ENCODE results near the gene RNF20. TPM values are rescaled to one million over a fixed set of nuclear protein-coding genes. Genes with fewer than 3 reads are reported as not detected.

The RNF20 gene
- polyA plus RNA-seq, 1 donor (not counting 4 experiments of a cell fraction or from before 2014, with no cell fraction given): 28.8 TPM

DNA sequence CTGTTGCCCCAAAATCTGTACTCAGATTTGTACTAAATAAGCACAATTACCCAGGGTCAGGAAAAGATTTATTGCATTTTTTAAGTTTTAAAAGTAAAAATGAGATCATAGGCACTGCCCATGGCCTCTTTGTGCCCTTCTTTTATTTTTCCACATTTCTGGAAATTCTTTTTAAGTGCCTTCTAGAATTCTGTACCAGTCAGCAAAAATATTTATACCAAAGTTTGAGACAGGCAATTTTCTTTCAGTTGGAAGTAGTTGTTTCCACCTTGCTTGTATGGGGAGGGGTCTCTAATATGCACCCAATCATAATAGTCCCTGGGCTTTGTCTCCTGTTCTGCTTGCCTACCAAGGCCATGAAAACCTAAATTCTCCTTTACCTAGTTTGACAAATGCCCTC, 5.6 kb upstream of the RNF20 start:
- H3K79me2 ChIP-seq (ENCODE audit: control insufficient read depth, insufficient read depth, low read length): no peaks in the 10 kb centered on the region
- dilution Hi-C loops (cut with MboI; ENCODE audit: extremely low pct_ligation_motif_present, low sequenced_read_pairs): no loop called here
- H3K27me3 ChIP-seq (ENCODE audit: control insufficient read depth, extremely low read depth, insufficient read depth, low read length): no peaks in the 10 kb centered on the region
- H2AFZ ChIP-seq (ENCODE audit: control insufficient read depth, low read length): no peak overlapping the region
- H3K36me3 ChIP-seq (ENCODE audit: control insufficient read depth in 2 of 2, extremely low read depth in 1 of 2, insufficient read depth in 2 of 2, low read length in 2 of 2): no peaks in the 10 kb centered on the region
- H4K20me1 ChIP-seq (ENCODE audit: control insufficient read depth, extremely low read depth, insufficient read depth, low read length): no peaks in the 10 kb centered on the region
- FAIRE-seq: no peak
- DNase-seq (ENCODE audit: low read depth, low spot score): no peak
- H3K4me3 ChIP-seq (ENCODE audit: control insufficient read depth in 2 of 3, extremely low read depth in 1 of 3, insufficient read depth in 2 of 3, low read depth in 1 of 3, low read length in 3 of 3): no peak overlapping the region
- no peaks in the 10 kb centered on the region for H3K9me1 ChIP-seq (ENCODE audit: control insufficient read depth, extremely low read depth, insufficient read depth, low read length)
- no peak overlapping the region for H3K27ac ChIP-seq (ENCODE audit: control insufficient read depth, insufficient read depth, low read length)
- no peak overlapping the region for H3K9ac ChIP-seq (ENCODE audit: control insufficient read depth, extremely low read depth, insufficient read depth, low read length)
- H3K4me1 ChIP-seq (ENCODE audit: control insufficient read depth, extremely low read depth, insufficient read depth, low read length): peaks cover 5% of the 10 kb centered on the region
- no peaks in the 10 kb centered on the region for H3K9me3 ChIP-seq (ENCODE audit: control insufficient read depth, low read depth, low read length)
- TF ChIP-seq, protein P1, sequence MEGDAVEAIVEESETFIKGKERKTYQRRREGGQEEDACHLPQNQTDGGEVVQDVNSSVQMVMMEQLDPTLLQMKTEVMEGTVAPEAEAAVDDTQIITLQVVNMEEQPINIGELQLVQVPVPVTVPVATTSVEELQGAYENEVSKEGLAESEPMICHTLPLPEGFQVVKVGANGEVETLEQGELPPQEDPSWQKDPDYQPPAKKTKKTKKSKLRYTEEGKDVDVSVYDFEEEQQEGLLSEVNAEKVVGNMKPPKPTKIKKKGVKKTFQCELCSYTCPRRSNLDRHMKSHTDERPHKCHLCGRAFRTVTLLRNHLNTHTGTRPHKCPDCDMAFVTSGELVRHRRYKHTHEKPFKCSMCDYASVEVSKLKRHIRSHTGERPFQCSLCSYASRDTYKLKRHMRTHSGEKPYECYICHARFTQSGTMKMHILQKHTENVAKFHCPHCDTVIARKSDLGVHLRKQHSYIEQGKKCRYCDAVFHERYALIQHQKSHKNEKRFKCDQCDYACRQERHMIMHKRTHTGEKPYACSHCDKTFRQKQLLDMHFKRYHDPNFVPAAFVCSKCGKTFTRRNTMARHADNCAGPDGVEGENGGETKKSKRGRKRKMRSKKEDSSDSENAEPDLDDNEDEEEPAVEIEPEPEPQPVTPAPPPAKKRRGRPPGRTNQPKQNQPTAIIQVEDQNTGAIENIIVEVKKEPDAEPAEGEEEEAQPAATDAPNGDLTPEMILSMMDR (optimal IDR thresholded peaks at IDR 0.05 in 1 of 3, IDR thresholded peaks at IDR 0.05 in 1 of 3, conservative IDR thresholded peaks at IDR 0.05 in 1 of 3; ENCODE audit: extremely low read depth in 1 of 3, insufficient read depth in 2 of 3, low read length in 3 of 3): no peak
- no peak for TF ChIP-seq EZH2 (IDR thresholded peaks at IDR 0.05; ENCODE audit: low read length)
- no peak overlapping the region for H3K4me2 ChIP-seq (ENCODE audit: control insufficient read depth, extremely low read depth, insufficient read depth, low read depth, low read length)

DNA sequence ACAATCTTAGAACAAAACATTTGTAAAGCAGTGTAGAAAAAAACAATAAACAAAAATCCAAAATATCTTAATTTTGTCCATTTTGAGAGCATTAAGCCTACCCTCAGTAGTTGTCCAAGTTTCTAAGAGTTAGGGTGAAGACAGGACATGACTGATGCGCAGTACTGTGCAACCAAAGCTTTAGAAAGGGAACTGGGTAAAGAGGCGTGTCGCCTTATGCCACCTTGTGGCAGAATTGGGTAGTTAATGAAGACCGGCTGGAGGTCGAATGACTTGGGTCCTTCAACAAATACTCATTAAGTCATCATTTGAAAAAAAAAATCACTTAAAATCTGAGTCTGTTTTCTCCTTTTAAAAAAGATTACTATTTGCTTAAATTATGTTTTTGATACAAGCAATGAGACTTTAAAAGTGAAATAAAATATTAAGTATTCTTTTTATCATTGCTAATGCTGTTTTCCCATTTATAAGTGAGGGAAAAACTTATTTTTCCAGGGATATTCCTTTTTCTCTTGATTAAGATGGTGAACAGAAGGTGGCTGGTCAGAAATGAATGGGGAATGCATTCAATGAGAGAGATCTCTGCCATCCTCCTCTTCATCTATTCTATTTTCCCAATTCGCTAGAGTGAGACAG, 3.5 kb upstream of the RNF20 start:
- peak; percentile 29 for FAIRE-seq
- no peak overlapping the region for H2AFZ ChIP-seq (ENCODE audit: control insufficient read depth, low read length)
- no peak for DNase-seq (ENCODE audit: low read depth, low spot score)

More for the DNA sequence above, 3.5 kb upstream of the RNF20 start:
- no peak for TF ChIP-seq EZH2 (IDR thresholded peaks at IDR 0.05; ENCODE audit: low read length)
- TF ChIP-seq, protein P1 (optimal IDR thresholded peaks at IDR 0.05 in 1 of 3, IDR thresholded peaks at IDR 0.05 in 1 of 3, conservative IDR thresholded peaks at IDR 0.05 in 1 of 3; ENCODE audit: extremely low read depth in 1 of 3, insufficient read depth in 2 of 3, low read length in 3 of 3): peak; percentile 74 to 82 (median 77)
- Histone ChIP-seq H3K4me3 (ENCODE audit: control insufficient read depth in 2 of 3, extremely low read depth in 1 of 3, insufficient read depth in 2 of 3, low read depth in 1 of 3, low read length in 3 of 3) (no peak overlapping the region), H4K20me1 (ENCODE audit: control insufficient read depth, extremely low read depth, insufficient read depth, low read length) (no peaks in the 10 kb centered on the region), H3K36me3 (ENCODE audit: control insufficient read depth in 2 of 2, extremely low read depth in 1 of 2, insufficient read depth in 2 of 2, low read length in 2 of 2) (no peaks in the 10 kb centered on the region), H3K9me1 (ENCODE audit: control insufficient read depth, extremely low read depth, insufficient read depth, low read length) (no peaks in the 10 kb centered on the region), H3K4me1 (ENCODE audit: control insufficient read depth, extremely low read depth, insufficient read depth, low read length) (peaks cover 8% of the 10 kb centered on the region), H3K27me3 (ENCODE audit: control insufficient read depth, extremely low read depth, insufficient read depth, low read length) (no peaks in the 10 kb centered on the region), H3K4me2 (ENCODE audit: control insufficient read depth, extremely low read depth, insufficient read depth, low read depth, low read length) (no peak overlapping the region), H3K79me2 (ENCODE audit: control insufficient read depth, insufficient read depth, low read length) (peaks cover 10% of the 10 kb centered on the region), H3K27ac (ENCODE audit: control insufficient read depth, insufficient read depth, low read length) (no peak overlapping the region), H3K9me3 (ENCODE audit: control insufficient read depth, low read depth, low read length) (no peaks in the 10 kb centered on the region), H3K9ac (ENCODE audit: control insufficient read depth, extremely low read depth, insufficient read depth, low read length) (no peak overlapping the region)
- dilution Hi-C loops (cut with MboI; ENCODE audit: extremely low pct_ligation_motif_present, low sequenced_read_pairs): no loop called here

All from keratinocyte (primary cell).